OCI-LY7 (cell line): ENCODE results near the gene SLC2A6. TPM values are rescaled to one million over a fixed set of nuclear protein-coding genes. Genes with fewer than 3 reads are reported as not detected.

Source experiments
- total RNA-seq, 2 experiments: library from RNA; depleted of rRNA in 1 of 2; stranded (reverse); fragments of >200 nt in 1 of 2; shearing (Covaris generic) in 1 of 2; gene quantifications; 2 replicates each; pipeline ENCODE4 v1.2.3, GENCODE V29; 2014 to 2022

SLC2A6 gene
- total RNA-seq, 2 experiments from 2014 or later = 51.0 to 52.9 TPM

Other genes with a start within 250 kb of the SLC2A6 start
- gene ABO, start 203.9 kb downstream of the SLC2A6 start, total RNA-seq (2014; rRNA removed; shearing (Covaris generic)) = not detected in 2 replicates
- not detected in 2 replicates for gene ABO, start 203.9 kb downstream of the SLC2A6 start, total RNA-seq (2022)
- 19.2 and 33.9 TPM in 2 replicates for gene SURF6, start 142.9 kb downstream of the SLC2A6 start, total RNA-seq (2014; rRNA removed; shearing (Covaris generic))
- 21.0 and 27.8 TPM in 2 replicates for gene SURF6, start 142.9 kb downstream of the SLC2A6 start, total RNA-seq (2022)
- gene MED22, start 131.0 kb downstream of the SLC2A6 start, total RNA-seq (2014; rRNA removed; shearing (Covaris generic)) = 39.6 and 62.1 TPM in 2 replicates
- 48.7 and 52.0 TPM in 2 replicates for gene MED22, start 131.0 kb downstream of the SLC2A6 start, total RNA-seq (2022)
- 2,961 and 2,981 TPM in 2 replicates for gene RPL7A, start 130.9 kb downstream of the SLC2A6 start, total RNA-seq (2014; rRNA removed; shearing (Covaris generic))
- gene RPL7A, start 130.9 kb downstream of the SLC2A6 start, total RNA-seq (2022) = 2,867 and 2,915 TPM in 2 replicates
- 22.9 and 34.6 TPM in 2 replicates for gene SURF1, start 122.6 kb downstream of the SLC2A6 start, total RNA-seq (2014; rRNA removed; shearing (Covaris generic))
- gene SURF1, start 122.6 kb downstream of the SLC2A6 start, total RNA-seq (2022) = 34.2 and 38.9 TPM in 2 replicates
- 19.0 and 32.5 TPM in 2 replicates for gene SURF2, start 122.5 kb downstream of the SLC2A6 start, total RNA-seq (2014; rRNA removed; shearing (Covaris generic))
- 13.2 and 19.7 TPM in 2 replicates for gene SURF2, start 122.5 kb downstream of the SLC2A6 start, total RNA-seq (2022)
- gene SURF4, start 103.0 kb downstream of the SLC2A6 start, total RNA-seq (2014; rRNA removed; shearing (Covaris generic)) = 75.5 and 76.0 TPM in 2 replicates
- 87.5 and 92.3 TPM in 2 replicates for gene SURF4, start 103.0 kb downstream of the SLC2A6 start, total RNA-seq (2022)
- gene STKLD1, start 102.7 kb downstream of the SLC2A6 start, total RNA-seq (2014; rRNA removed; shearing (Covaris generic)) = 0.05 and 1.7 TPM in 2 replicates
- gene STKLD1, start 102.7 kb downstream of the SLC2A6 start, total RNA-seq (2022) = 0.81 and 1.4 TPM in 2 replicates
- 33.6 and 35.7 TPM in 2 replicates for gene REXO4, start 61.1 kb downstream of the SLC2A6 start, total RNA-seq (2014; rRNA removed; shearing (Covaris generic))
- 40.6 and 45.5 TPM in 2 replicates for gene REXO4, start 61.1 kb downstream of the SLC2A6 start, total RNA-seq (2022)
- gene ADAMTS13, start 56.7 kb downstream of the SLC2A6 start, total RNA-seq (2014; rRNA removed; shearing (Covaris generic)) = 6.2 and 6.6 TPM in 2 replicates
- gene ADAMTS13, start 56.7 kb downstream of the SLC2A6 start, total RNA-seq (2022) = 18.1 and 18.5 TPM in 2 replicates
- 14.9 and 17.2 TPM in 2 replicates for gene CACFD1, start 19.1 kb downstream of the SLC2A6 start, total RNA-seq (2014; rRNA removed; shearing (Covaris generic))
- 16.7 and 19.2 TPM in 2 replicates for gene CACFD1, start 19.1 kb downstream of the SLC2A6 start, total RNA-seq (2022)
- not detected in 2 replicates for gene MYMK, start 45.9 kb upstream of the SLC2A6 start, total RNA-seq (2014; rRNA removed; shearing (Covaris generic))
- not detected in 2 replicates for gene MYMK, start 45.9 kb upstream of the SLC2A6 start, total RNA-seq (2022)
- gene ADAMTSL2, start 55.6 kb upstream of the SLC2A6 start, total RNA-seq (2014; rRNA removed; shearing (Covaris generic)) = 0.88 and 1.0 TPM in 2 replicates
- not detected in 2 replicates for gene ADAMTSL2, start 55.6 kb upstream of the SLC2A6 start, total RNA-seq (2022)
- gene FAM163B, start 130.3 kb upstream of the SLC2A6 start, total RNA-seq (2014; rRNA removed; shearing (Covaris generic)) = 7.8 and 8.9 TPM in 2 replicates
- gene FAM163B, start 130.3 kb upstream of the SLC2A6 start, total RNA-seq (2022) = 2.6 and 3.6 TPM in 2 replicates
- gene DBH, start 157.3 kb upstream of the SLC2A6 start, total RNA-seq (2014; rRNA removed; shearing (Covaris generic)) = not detected in 2 replicates
- not detected in 2 replicates for gene DBH, start 157.3 kb upstream of the SLC2A6 start, total RNA-seq (2022)